Lower lobe of right lung (tissue), 2 donors: ENCODE measurements around the gene BNC2. TPM values are rescaled to one million over a fixed set of nuclear protein-coding genes. Genes with fewer than 3 reads are reported as not detected.

ENCODE experiments used
- ATAC-seq, 2 donors: fragments of 200-7000 bp; cut with Tn5 transposase; one replicate each; pipeline ENCODE4 v1.9.1; 2020 to 2022; ENCODE audit warnings: mild to moderate bottlenecking in 2 of 2, moderate library complexity in 2 of 2
- DNase-seq: peaks from one replicate; pipeline ENCODE4 v3.0.0-alpha.2; 2020
- H3K27ac ChIP-seq: fragments of 200-600 bp; one replicate; pipeline ENCODE4 v1.8.0; 2022
- H3K27me3 ChIP-seq: fragments of 200-600 bp; one replicate; pipeline ENCODE4 v1.8.0; 2022; ENCODE audit warnings: low read depth
- H3K36me3 ChIP-seq: fragments of 200-600 bp; one replicate; pipeline ENCODE4 v1.8.0; 2022; ENCODE audit warnings: mild to moderate bottlenecking
- H3K4me1 ChIP-seq: fragments of 200-600 bp; one replicate; pipeline ENCODE4 v1.8.0; 2022
- H3K4me3 ChIP-seq: fragments of 200-600 bp; one replicate; pipeline ENCODE4 v1.8.0; 2022; ENCODE audit warnings: mild to moderate bottlenecking
- H3K9me3 ChIP-seq: fragments of 200-600 bp; one replicate; pipeline ENCODE4 v1.8.0; 2022
- intact Hi-C: fragments of 100-400 bp; cut with DNase I; formaldehyde crosslinking; loops from one replicate; pipeline ENCODE4 v1.11.0; 2022
- total RNA-seq: library from RNA; stranded (reverse); fragmentation: NEBNext Ultra II Directional; extraction: Animal tissue kit (Norgen Biotek cat#: 25700); gene quantifications from one replicate; pipeline ENCODE4 v1.2.1, GENCODE V29; 2021
- TF ChIP-seq, protein P1 (sequence below): fragments of 200-600 bp; IDR thresholded peaks from one replicate; pipeline ENCODE4 v1.8.0; 2022; ENCODE audit warnings: antibody characterized with exemption, mild to moderate bottlenecking
- donor health status: DM: no; HTN: yes; CAD: no; lungs with severe emphysema.

The BNC2 gene
- total RNA-seq, 1 donor from 2014 or later: 15.0 TPM

DNA sequence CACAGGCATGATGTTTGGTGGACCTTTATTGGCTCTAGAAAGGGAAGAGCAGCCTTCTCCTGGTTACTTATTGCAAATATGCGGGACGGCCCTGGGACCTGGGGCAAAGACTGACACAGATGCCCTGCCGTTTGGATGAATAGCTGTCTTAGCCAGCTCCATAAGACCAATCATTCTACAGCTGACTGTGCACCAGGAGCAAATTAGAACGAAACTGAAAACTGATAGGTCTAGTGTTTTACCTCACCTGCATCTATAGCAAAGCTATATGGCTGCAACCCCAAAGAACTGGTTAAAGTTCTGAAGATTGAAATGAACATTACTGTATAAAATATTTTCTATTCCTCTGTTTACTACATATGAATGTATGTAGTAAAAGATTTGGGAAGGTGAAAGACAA is 34.2 kb upstream of the BNC2 start:
- Histone ChIP-seq H3K36me3 (no peaks in the 10 kb centered on the region), H3K27ac (no peak overlapping the region), H3K9me3 (no peaks in the 10 kb centered on the region), H3K4me3 (no peak overlapping the region), H3K27me3 (no peaks in the 10 kb centered on the region), H3K4me1 (no peaks in the 10 kb centered on the region)
- TF ChIP-seq, protein P1, sequence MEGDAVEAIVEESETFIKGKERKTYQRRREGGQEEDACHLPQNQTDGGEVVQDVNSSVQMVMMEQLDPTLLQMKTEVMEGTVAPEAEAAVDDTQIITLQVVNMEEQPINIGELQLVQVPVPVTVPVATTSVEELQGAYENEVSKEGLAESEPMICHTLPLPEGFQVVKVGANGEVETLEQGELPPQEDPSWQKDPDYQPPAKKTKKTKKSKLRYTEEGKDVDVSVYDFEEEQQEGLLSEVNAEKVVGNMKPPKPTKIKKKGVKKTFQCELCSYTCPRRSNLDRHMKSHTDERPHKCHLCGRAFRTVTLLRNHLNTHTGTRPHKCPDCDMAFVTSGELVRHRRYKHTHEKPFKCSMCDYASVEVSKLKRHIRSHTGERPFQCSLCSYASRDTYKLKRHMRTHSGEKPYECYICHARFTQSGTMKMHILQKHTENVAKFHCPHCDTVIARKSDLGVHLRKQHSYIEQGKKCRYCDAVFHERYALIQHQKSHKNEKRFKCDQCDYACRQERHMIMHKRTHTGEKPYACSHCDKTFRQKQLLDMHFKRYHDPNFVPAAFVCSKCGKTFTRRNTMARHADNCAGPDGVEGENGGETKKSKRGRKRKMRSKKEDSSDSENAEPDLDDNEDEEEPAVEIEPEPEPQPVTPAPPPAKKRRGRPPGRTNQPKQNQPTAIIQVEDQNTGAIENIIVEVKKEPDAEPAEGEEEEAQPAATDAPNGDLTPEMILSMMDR: no peak
- intact Hi-C loops: no loop called here
- ATAC-seq: no peak
- no peak for DNase-seq

DNA sequence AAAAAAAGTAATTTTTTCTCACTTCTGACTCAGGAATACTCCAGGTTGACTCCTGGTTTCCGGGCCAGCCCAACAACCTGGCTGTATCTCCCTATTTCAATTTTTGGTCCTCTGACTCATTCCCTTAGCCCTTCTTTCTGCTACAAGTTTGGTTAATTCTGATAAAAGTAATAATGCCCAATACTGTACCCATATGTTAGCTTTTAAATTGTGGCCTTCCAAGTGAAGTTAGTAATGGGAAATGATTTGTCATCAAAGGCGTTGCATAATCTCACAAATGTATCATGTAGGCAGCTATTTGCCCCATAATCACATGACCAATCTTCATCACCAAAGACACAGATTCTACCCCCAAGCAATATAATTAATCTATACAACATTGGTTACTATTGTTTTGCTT is 31.1 kb upstream of the BNC2 start:
- no peak for DNase-seq
- Histone ChIP-seq H3K4me1 (no peaks in the 10 kb centered on the region), H3K4me3 (no peak overlapping the region), H3K9me3 (no peaks in the 10 kb centered on the region), H3K27me3 (no peaks in the 10 kb centered on the region), H3K36me3 (no peaks in the 10 kb centered on the region), H3K27ac (no peak overlapping the region)
- TF ChIP-seq, protein P1: no peak
- intact Hi-C loops: no loop called here
- ATAC-seq: no peak

DNA sequence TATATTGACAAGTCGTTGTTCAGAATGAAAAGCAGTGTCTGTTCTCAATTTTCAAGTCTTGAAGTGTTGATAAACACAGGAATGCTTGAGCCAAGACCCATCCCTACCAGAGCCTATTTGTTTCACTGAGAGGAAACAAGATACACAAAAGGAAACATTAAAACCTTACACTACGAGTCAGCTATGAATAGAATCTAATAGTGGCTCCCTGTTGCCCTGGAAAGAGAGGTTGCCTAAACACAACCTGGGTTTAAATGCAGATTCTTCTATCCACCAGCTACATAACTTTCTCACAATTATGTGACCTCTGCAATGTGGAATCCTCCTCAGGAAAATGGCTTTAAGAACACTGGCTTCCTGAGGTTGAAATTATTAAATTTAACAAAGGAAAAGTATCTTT is 29.1 kb upstream of the BNC2 start:
- Histone ChIP-seq H3K27me3 (no peaks in the 10 kb centered on the region), H3K4me3 (no peak overlapping the region), H3K4me1 (no peaks in the 10 kb centered on the region), H3K9me3 (no peaks in the 10 kb centered on the region), H3K27ac (no peak overlapping the region), H3K36me3 (no peaks in the 10 kb centered on the region)
- no peak for DNase-seq
- intact Hi-C loops: no loop called here
- TF ChIP-seq, protein P1: no peak
- no peak for ATAC-seq

DNA sequence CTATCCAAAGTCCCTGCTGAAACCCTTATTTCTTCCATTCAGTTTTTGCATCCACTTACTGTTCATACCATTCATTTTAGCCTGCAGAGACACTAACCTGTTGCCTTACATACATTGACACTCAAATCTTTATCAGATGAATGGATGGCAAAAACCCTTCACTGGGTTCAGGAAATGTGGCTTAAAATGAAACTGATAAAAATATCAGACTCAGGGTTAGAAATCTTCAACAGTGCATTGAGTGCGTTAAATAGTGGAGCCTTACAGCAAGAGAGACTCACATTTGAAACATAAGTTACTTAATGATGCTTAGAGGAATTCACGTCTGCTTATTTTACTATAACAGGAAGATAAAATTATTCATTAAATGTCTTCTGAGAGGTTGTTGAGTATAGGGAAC is 28.0 kb upstream of the BNC2 start:
- TF ChIP-seq, protein P1: no peak
- Histone ChIP-seq H3K27ac (no peak overlapping the region), H3K4me3 (no peak overlapping the region), H3K36me3 (no peaks in the 10 kb centered on the region), H3K4me1 (no peaks in the 10 kb centered on the region), H3K27me3 (no peaks in the 10 kb centered on the region), H3K9me3 (no peaks in the 10 kb centered on the region)
- DNase-seq (no peak), ATAC-seq (no peak)
- intact Hi-C loops: no loop called here

DNA sequence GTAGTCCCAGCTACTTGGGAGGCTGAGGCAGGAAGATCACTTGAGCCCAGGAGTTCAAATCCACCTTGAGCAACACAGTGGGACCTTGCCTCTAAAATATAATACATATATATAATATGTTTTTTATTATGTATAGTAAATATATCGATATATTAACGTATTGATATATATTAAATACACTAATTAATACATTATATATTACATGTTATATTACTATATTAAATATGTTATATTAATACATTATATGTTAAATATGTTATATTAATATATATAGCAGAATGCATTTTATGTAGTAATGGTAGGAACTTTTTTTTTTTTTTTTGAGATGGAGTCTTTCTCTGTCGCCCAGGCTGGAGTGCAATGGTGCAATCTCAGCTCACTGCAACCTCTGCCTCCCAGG is 18.1 kb upstream of the BNC2 start:
- H3K9me3 ChIP-seq: no peaks in the 10 kb centered on the region
- H3K27me3 ChIP-seq: no peaks in the 10 kb centered on the region
- no peak for ATAC-seq
- intact Hi-C loops: no loop called here
- DNase-seq: no peak
- no peaks in the 10 kb centered on the region for H3K36me3 ChIP-seq
- H3K4me1 ChIP-seq: peaks cover 3% of the 10 kb centered on the region
- TF ChIP-seq, protein P1: no peak
- H3K4me3 ChIP-seq: no peak overlapping the region
- H3K27ac ChIP-seq: no peak overlapping the region

DNA sequence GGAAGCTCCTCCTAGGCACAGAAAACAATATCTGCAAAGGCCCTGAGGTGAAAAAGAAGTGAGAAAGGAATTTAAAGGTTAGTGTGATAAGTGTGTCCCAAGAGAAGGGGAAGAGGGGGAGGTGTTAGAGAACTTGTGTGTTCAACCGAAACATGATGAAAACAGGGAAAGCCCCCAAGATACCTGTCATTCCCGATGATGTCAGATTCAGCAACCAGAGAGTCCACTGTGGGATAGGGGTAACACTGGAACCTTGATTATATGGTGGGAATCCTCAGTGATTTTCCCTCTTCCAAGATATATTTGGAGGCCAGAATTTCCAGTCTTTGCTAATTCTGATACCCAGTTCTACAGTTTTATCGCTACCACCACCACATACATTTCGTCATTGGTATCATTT is 15.5 kb upstream of the BNC2 start:
- Histone ChIP-seq H3K9me3 (no peaks in the 10 kb centered on the region), H3K27ac (no peak overlapping the region), H3K36me3 (no peaks in the 10 kb centered on the region), H3K27me3 (no peaks in the 10 kb centered on the region), H3K4me1 (peaks cover 3% of the 10 kb centered on the region), H3K4me3 (no peak overlapping the region)
- no peak for ATAC-seq
- intact Hi-C loops: no loop called here
- TF ChIP-seq, protein P1: no peak
- DNase-seq: no peak
